ENCODE measurements around the gene GSTM4. TPM values are rescaled to one million over a fixed set of nuclear protein-coding genes. Genes with fewer than 3 reads are reported as not detected.

The GSTM4 gene
- total and polyA plus RNA-seq, 9 of the 15 experiments (the other 6 are each of a cell fraction or from before 2014, with no cell fraction given) = 18.8 to 53.4 (median 38.8) TPM

DNA sequence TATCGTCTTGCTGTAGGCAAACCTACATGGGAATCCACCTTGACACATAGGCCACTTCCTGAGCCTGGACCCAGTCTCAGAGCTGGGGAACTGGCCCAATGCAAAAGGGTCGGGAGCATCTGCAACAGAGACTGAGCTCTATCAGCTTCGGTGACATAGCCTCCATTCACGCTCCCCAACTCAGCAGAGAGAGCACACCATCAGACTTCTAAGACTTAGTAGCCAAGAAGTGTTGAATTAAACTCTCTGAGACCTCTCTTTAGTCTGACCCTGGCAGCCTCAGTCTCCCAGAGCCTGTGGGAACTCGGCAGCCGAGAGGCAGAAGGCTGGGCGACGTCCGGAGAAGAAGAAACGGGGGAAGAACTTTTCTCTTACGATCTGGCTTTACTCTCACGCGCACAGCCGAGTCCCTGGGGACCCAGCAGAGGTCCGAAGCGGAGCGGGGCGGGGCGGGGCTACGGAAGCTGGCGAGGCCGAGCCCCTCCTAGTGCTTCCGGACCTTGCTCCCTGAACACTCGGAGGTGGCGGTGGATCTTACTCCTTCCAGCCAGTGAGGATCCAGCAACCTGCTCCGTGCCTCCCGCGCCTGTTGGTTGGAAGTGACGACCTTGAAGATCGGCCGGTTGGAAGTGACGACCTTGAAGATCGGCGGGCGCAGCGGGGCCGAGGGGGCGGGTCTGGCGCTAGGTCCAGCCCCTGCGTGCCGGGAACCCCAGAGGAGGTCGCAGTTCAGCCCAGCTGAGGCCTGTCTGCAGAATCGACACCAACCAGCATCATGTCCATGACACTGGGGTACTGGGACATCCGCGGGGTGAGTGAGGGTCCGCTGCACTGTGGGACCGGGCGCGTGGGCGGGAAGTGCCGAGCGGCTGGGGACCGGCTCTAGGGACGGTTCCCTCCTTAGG is at the start of gene GSTM4 (continued):
- TF ChIP-seq, protein P1, sequence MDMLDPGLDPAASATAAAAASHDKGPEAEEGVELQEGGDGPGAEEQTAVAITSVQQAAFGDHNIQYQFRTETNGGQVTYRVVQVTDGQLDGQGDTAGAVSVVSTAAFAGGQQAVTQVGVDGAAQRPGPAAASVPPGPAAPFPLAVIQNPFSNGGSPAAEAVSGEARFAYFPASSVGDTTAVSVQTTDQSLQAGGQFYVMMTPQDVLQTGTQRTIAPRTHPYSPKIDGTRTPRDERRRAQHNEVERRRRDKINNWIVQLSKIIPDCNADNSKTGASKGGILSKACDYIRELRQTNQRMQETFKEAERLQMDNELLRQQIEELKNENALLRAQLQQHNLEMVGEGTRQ (CRISPR knock-in tag; IDR thresholded peaks at IDR 0.05) = no peak
- TF ChIP-seq, protein P2, sequence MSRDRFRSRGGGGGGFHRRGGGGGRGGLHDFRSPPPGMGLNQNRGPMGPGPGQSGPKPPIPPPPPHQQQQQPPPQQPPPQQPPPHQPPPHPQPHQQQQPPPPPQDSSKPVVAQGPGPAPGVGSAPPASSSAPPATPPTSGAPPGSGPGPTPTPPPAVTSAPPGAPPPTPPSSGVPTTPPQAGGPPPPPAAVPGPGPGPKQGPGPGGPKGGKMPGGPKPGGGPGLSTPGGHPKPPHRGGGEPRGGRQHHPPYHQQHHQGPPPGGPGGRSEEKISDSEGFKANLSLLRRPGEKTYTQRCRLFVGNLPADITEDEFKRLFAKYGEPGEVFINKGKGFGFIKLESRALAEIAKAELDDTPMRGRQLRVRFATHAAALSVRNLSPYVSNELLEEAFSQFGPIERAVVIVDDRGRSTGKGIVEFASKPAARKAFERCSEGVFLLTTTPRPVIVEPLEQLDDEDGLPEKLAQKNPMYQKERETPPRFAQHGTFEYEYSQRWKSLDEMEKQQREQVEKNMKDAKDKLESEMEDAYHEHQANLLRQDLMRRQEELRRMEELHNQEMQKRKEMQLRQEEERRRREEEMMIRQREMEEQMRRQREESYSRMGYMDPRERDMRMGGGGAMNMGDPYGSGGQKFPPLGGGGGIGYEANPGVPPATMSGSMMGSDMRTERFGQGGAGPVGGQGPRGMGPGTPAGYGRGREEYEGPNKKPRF (IDR thresholded peaks at IDR 0.05; ENCODE audit: low read depth, low read length) = no peak
- TF ChIP-seq, protein P3, sequence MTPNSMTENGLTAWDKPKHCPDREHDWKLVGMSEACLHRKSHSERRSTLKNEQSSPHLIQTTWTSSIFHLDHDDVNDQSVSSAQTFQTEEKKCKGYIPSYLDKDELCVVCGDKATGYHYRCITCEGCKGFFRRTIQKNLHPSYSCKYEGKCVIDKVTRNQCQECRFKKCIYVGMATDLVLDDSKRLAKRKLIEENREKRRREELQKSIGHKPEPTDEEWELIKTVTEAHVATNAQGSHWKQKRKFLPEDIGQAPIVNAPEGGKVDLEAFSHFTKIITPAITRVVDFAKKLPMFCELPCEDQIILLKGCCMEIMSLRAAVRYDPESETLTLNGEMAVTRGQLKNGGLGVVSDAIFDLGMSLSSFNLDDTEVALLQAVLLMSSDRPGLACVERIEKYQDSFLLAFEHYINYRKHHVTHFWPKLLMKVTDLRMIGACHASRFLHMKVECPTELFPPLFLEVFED (CRISPR knock-in tag; conservative IDR thresholded peaks at IDR 0.05) = no peak
- peak; percentile 34; the same call in 1 of the 2 replicates for TF ChIP-seq SOX6 (IDR thresholded peaks at IDR 0.05)
- no peak for TF ChIP-seq ZNF134 (CRISPR knock-in tag; conservative IDR thresholded peaks at IDR 0.05)
- no peak for TF ChIP-seq ZNF699 (CRISPR knock-in tag; IDR thresholded peaks at IDR 0.05; ENCODE audit: insufficient replicate concordance)
- no peak for TF ChIP-seq CCAR2 (IDR thresholded peaks at IDR 0.05; ENCODE audit: low read depth, low read length)
- no peak for TF ChIP-seq NCOA4 (IDR thresholded peaks at IDR 0.05; ENCODE audit: partially characterized antibody)
- TF ChIP-seq TAF7 (tag; IDR thresholded peaks at IDR 0.05) = peak; percentile 67
- no peak for TF ChIP-seq SMARCB1 (IDR thresholded peaks at IDR 0.05; ENCODE audit: insufficient read length, low read depth)
- TF ChIP-seq EZH2 (IDR thresholded peaks at IDR 0.05; ENCODE audit: borderline replicate concordance, low read depth, low read length) = no peak
- no peak for TF ChIP-seq ZNF384 (IDR thresholded peaks at IDR 0.05; ENCODE audit: low read depth, low read length)
- TF ChIP-seq ZZZ3 (IDR thresholded peaks at IDR 0.05) = 0 out of 2 replicates have a peak, but pooled peaks have one; percentile 52
- TF ChIP-seq PRPF4 (IDR thresholded peaks at IDR 0.05; ENCODE audit: insufficient read depth, low read depth, low read length, poor library complexity, severe bottlenecking) = no peak
- TF ChIP-seq SMARCC2 (IDR thresholded peaks at IDR 0.05; ENCODE audit: low read depth) = no peak

All from K562 (cell line).